RKO (cell line): ENCODE measurements around the gene TNFRSF4.

Source experiments
- DNase-seq: peaks from one replicate; pipeline ENCODE4 v3.0.0-alpha.2; 2016; ENCODE audit warnings: low spot score

TNFRSF4 gene

DNA sequence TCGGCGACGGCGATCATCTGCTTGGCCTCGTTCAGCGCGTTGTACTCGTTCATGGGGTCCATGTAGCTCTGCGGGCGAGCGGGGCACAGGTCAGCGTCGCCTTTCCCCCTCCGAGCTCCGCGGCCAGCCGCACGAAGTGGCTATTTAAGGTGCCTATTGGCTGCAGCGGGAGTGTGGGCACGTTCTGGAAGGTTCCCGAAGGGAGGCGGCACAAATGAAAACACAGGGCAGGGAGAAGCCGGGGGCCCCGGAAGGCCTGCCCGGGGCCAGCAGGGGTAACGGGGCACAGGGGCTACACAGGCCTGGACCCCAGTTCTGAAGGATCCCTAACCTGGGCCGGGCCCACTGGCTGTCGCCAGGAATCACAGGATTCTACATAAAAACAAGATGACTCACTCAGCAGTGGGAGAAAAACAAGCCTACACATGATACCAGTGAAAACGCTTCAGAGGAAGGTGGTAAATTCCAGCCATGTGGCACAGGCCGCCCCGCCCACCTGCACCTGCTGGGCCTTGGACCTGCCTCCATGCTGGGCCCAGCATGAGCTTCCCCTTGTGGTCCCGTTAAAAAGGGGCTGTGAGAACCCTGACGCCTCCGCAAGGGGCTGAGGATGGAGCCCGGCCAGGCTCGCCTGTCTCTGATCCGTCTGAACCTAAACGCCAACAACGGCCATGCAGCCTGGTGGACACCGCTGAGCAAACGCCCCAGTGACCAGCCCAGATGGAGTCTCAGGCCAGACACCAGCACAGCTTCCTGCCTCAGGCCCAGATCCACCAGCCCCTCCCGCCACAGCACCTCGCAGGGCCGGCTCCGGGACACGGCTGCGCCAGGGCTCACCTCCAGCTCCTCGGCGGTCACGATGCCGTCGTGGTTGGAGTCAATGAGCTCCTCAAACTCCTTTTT is 3.9 kb upstream of the TNFRSF4 start:
- DNase-seq, result no peak

- no peak for DNase-seq
Measured at GRCh38 chr1:1216770-1217620, 3.0 kb upstream of the TNFRSF4 start.

DNA sequence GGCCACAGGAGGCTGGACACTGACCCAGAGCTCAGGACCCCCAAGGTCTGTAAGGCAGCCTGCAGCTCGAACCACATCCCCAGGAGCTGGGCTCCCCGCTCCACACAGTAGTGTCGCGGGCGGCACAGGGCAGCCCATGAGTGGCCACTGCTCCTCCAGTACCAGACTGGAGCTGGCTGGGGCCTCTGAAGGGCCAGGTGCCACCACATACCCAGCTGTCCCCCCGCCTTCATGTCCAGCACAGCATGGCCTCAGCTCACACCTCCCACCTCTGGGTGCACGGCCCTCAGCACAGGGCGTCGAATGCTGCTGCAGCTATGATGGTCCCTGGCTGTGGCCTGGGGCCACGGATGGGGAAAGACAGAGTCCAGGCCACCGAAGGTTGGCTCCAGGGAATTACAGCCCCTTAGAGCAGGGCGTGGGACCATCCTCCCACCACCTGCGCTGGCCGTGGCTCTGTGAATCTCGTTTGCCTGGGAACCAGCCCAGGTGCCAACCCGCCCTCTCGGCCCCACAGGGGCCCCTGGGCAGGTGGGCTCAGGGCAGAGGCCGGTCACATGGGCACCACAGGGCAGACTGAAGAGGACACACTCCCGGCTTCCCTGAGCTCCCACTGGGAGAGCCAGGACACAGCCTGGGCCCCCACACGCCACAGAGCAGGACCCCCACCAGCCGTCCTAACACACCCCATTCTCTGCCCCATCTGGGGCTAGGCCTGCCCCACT is 2.1 kb upstream of the TNFRSF4 start:
- DNase-seq, result no peak

GRCh38 chr1:1215080-1215676 is 1.2 kb upstream of the TNFRSF4 start:
- DNase-seq, result no peak

GRCh38 chr1:1212780-1213344 is 1.1 kb downstream of the TNFRSF4 start:
- no peak for DNase-seq

DNA sequence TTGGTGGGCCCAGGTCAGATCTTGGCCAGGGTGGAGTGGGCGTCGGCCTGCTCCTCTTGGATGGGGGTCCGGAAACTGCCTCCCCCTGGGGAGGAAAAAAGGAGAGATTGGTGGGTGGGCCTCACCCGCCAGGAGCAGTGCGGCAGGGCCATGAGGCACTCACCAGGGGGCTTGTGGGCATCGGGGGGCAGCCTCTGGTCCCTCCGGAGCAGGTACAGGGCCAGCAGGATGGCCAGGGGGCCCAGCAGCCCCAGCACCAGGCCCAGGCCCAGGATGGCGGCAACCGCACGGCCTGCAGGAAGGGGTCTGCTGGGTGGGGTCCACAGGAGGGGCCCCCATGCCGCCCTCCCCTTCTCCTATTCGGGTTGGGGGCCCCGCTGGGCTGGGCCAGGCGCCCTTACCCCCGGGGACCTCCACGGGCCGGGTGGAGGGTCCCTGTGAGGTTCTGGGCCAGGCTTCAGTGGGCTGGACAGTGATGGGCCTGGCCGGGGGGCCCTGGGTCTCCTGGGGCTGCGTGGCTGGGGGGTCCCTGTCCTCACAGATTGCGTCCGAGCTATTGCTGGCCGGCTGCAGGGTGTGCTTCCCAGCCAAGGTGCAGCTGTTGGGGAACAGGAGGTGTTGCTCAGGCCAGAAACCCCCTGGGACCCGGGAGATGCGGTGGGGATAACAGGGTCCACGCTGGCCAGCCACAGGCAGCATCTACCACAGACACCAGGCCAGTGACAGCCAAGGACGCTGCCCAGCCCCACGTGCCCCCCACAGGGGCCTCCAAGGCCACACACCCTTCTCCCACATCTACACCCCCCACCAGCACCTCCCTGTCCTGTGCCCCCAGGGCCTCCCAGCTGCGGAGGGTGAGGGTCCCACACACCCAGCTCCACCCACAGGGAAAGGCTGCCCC is 2.2 kb downstream of the TNFRSF4 start:
- DNase-seq, result no peak

DNA sequence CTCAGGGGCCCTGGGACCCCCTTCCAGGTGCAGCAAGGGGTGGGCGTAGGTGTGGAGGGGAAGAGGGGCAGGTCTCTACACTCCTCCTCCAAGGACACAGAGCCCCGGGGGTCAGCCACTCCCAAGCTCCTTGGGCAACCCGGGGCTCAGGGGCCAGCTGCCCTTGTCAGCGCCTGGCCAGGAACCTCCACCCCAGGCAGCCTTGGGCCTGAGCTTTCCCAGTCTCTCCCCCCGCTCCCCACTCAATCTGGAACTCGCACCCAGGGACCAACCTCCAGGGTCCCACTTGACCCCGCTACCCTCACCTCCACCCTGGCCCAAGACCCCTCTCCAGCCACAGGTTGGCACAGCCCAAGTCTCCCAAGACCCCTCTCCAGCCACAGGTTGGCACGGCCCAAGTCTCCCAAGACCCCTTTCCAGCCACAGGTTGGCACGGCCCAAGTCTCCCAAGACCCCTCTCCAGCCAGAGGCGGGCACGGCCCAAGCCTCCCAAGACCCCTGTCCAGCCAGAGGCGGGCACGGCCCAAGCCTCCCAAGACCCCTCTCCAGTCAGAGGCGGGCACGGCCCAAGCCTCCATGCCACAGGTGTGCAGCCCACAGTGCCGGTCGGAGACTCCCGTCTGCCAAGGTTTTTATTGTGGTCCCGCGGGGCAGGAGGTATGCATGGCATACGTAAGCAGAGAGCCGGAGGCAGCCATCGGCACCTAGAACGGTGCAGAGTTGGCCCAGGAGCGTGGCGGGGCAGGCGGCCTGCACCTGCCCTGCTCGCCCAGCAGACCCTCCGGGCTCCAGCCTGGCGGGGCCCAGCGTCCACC is 3.0 kb downstream of the TNFRSF4 start:
- no peak for DNase-seq

GRCh38 chr1:1208713-1209433 is 5.1 kb downstream of the TNFRSF4 start:
- no peak for DNase-seq

DNA sequence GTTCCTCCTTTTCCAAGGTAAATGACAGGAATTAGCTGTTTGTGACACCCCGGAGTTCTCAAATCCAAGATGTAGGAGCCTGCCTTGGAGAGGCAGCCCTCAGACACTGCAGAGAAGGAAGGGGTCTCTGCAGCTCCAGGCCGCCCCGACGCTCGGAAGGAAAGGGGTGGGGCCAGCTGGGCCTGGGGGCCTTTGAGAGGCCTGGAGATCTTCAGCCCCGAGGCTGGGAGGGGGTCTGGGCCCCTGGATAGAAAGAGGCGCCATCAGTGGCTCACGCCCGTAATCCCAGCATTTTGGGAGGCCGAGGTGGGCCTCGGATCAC is 6.4 kb downstream of the TNFRSF4 start:
- no peak for DNase-seq

DNA sequence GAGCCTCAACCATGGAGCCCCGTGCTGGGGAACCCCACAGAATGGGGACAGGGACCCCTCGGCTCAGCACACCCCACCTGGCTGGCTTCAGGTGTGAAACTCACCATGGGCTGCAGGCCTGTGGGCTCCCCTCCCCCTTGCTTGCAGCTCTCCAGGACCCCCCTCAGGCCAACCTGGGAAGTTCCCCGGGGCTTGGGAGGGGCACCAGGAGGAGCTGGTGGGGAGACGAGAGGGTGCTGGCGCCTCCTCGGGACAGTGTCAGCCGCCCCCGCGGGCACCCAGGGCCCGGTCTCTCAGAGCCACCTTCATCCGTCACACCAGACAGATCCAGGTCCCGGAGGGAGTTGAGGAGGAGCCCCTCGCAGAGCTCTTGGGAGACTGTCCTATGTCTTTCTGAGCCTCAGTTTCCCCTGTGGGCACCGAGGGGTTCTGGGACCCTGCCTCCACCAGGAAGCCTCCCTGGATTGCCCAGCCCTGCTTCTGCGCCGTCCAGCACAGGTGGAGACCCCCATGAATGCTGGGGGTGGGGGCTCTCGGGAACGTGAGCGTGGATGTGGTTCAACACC is 6.9 kb downstream of the TNFRSF4 start:
- no peak for DNase-seq

DNA sequence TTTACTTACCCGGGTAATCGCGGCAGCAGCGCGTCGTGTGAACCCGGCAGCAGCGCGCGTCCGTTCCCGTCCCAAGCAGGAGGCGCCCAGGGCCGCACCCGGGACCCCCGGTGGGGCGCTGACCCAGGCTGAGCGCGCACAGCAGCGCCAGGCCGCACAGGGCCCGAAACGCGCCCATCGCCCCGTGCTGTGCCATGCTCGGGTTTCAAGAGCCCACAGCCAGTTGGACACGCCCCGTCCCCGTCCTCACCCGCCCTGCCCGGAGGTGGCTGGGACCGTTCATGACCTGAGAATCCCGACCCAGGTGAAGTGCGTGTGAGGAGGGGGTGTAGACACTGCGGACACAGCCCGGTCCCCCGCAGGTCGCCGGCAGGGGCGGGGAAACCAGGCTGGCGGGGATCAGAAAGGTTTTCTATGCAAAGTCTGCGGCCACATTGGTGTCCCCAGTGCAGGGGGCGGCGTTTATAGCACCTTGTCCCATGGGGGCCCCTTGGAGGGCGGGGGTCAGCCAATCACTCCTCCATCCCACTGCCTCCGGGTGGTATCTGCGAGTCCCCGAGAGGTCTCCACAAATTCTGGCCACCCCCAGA is 7.5 kb downstream of the TNFRSF4 start, which contains the start of gene TNFRSF18:
Gene TNFRSF18, minus strand, starts transcription at position 217 of the 590 bp plus-strand sequence. Its CDS starts 21 bp downstream, at position 196.
- DNase-seq, result no peak

DNA sequence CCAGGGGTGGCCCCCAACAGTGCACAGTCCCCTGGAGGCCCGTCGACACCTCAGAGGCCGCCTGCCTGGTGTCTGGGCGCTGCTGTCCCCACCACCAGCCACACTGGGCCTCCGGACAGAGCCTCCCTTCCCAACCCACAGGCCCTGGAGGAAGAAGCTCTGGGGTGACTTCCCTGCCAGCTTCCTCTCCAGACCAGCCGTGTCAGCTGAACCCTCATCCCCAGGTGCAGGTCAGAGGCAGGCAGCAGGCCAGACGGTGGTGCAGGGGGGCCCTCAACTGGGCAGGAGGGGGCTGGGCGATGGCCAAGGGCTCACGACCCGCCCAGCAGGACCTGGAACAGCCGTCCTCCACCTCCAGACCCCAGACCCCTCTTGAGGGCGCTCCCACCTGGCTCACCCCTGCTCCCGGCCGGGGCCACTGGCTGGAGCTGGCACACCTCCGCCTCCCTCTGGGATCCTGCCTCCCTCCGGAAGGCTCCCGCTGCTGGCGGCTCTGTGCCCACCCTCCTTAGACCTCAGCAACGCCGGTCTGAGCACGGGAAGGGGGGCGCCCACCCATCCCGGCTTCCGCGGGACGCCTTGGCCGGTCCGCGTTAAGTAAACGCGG is 8.1 kb downstream of the TNFRSF4 start:
- DNase-seq, result no peak

DNA sequence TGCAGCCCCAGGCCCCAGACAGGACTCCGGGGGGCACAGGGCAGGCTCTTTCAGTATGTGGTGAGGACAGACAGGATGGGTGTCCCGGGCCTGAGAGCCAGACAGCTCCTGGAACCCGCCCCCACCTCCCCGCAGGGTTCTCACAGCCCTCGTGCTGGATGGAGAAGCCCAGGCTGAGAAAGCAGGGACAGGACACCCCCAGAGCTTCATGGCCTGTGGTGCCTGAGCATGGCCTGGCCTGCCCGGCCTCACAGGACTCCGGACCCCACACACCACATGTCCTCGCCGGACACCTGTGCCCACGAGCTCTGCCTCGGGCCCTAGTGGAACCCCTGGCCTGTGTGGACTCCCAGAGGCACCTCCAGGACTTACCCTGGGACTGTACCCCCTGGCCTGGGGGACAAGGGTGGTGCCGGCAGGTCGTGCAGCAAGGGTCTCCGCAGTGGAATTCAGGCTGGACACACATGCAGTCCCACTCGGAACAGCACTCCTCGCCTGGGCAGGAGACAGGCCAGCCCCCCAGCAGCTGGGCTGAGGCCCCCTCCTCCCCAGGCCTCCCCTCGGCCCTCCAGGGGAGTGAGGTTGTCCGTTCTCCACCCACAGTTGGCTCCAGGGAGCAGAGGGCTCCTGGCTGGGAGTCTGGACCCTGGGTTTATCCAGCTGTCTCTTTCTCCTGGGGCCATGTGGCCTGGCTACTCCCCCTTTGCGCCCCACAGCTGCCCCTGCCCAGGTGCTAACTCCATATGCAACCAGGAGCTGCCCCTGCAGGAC is 8.8 kb downstream of the TNFRSF4 start:
- no peak for DNase-seq

- DNase-seq, result no peak
Measured at GRCh38 chr1:1204425-1204920, 9.5 kb downstream of the TNFRSF4 start.

DNA sequence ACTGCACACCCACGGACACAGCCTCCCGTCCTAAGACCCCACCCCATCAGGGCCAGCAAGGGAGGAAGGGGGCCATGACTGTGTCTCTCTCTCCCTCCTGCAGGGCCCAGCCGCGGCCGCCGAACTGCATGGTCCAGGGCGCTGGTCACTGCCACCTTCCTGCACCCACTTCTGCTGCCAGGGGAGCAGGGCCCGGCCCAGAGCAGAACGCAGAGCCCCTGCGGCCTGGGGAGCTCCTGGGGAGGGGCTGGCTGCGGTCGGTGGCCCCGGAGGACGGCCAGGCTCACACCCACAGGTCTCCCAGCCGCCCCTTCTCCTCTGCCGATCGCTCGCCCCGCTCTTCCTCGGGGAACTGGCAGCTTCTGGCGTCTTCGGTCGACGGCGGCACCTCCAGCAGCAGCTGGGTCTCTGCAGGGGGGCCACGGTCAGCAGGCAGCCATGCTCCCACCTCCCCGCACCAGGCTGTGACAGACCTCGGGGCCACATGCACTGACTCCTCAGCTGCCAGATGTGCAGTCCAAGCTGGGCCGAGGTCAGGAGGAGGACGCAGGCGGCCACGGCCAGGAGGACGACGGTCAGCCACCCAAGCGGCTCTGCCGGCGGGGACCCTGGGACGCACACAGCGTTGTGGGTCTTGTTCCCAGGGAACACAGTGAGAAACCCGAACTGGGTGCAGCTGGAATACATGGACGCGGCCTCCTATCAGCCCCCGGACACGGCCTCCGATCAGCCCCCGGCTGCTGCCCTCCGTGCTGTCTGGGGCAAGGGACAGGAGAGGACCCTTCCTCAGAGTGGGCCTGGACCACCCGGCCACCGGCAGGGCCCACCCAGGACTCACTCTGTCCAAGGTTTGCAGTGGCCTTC is 10.2 kb downstream of the TNFRSF4 start:
- DNase-seq, result no peak
